Osteoblast (primary cell): ENCODE measurements around the gene UBR3. TPM values are rescaled to one million over a fixed set of nuclear protein-coding genes. Genes with fewer than 3 reads are reported as not detected.

Experiments
- DNase-seq: peaks from one replicate; pipeline ENCODE4 v3.0.0; 2011; ENCODE audit warnings: low spot score, mixed read lengths; ENCODE audit not compliant: insufficient read length; ENCODE audit errors: missing footprints
- H2AFZ ChIP-seq: 2 replicates; pipeline ENCODE4 v1.6.0; 2011; ENCODE audit warnings: mild to moderate bottlenecking, low read length
- H3K27ac ChIP-seq: 2 replicates; pipeline ENCODE4 v1.5.1; 2011; ENCODE audit warnings: mild to moderate bottlenecking, low read depth, low read length, moderate library complexity
- H3K27me3 ChIP-seq: 2 replicates; pipeline ENCODE4 v1.6.0; 2012; ENCODE audit warnings: mild to moderate bottlenecking, control low read depth, inconsistent platforms, low read length, moderate library complexity; ENCODE audit not compliant: insufficient read depth
- H3K36me3 ChIP-seq: 2 replicates; pipeline ENCODE4 v1.5.1; 2011; ENCODE audit warnings: mild to moderate bottlenecking, low read length, control low read depth, moderate library complexity; ENCODE audit not compliant: insufficient read depth
- H3K4me1 ChIP-seq: 2 replicates; pipeline ENCODE4 v1.5.1; 2011; ENCODE audit warnings: mild to moderate bottlenecking, low read length, control low read depth, moderate library complexity; ENCODE audit not compliant: insufficient read depth
- H3K4me2 ChIP-seq: 2 replicates; pipeline ENCODE4 v1.6.0; 2011; ENCODE audit warnings: mild to moderate bottlenecking, low read length; ENCODE audit not compliant: insufficient read depth
- H3K4me3 ChIP-seq: fragments of 200-600 bp; sonication (generic); 3 replicates; pipeline ENCODE4 v1.5.1; 2012; ENCODE audit warnings: mild to moderate bottlenecking, low read length, inconsistent platforms; ENCODE audit not compliant: insufficient read depth
- H3K79me2 ChIP-seq: 2 replicates; pipeline ENCODE4 v1.6.0; 2012; ENCODE audit warnings: mild to moderate bottlenecking, low read length, control low read depth, inconsistent platforms; ENCODE audit not compliant: insufficient read depth
- H3K9me3 ChIP-seq: 2 replicates; pipeline ENCODE4 v1.5.1; 2011; ENCODE audit warnings: low read depth, low read length, control low read depth
- H4K20me1 ChIP-seq: 2 replicates; pipeline ENCODE4 v1.6.0; 2012; ENCODE audit warnings: mild to moderate bottlenecking, low read length, control low read depth; ENCODE audit not compliant: insufficient read depth
- CTCF ChIP-seq: IDR thresholded peaks from 2 replicates; pipeline ENCODE4 v1.5.1; 2011; ENCODE audit warnings: mild to moderate bottlenecking, low read depth, low read length, moderate library complexity; ENCODE audit errors: extremely low read depth
- total RNA-seq: library from RNA; depleted of rRNA; stranded (reverse); fragments of >200 nt; gene quantifications from 2 replicates; pipeline ENCODE4 v1.2.3, GENCODE V29; 2012

UBR3 gene
- total RNA-seq, 1 donor = 42.7 TPM

- H3K4me1 ChIP-seq = peaks cover 54% of the 10 kb centered on the region
- H2AFZ ChIP-seq = no peak overlapping the region
- H3K9me3 ChIP-seq = no peaks in the 10 kb centered on the region
- no peaks in the 10 kb centered on the region for H3K27me3 ChIP-seq
- peak overlapping the region; percentile 98 for H3K4me2 ChIP-seq
- peak overlapping the region; percentile 24 for H3K27ac ChIP-seq
- no peak overlapping the region for H3K4me3 ChIP-seq
- DNase-seq = peak; percentile 47
- H3K36me3 ChIP-seq = peaks cover 12% of the 10 kb centered on the region
- H3K79me2 ChIP-seq = peaks cover 43% of the 10 kb centered on the region
- no peak for TF ChIP-seq CTCF
- peaks cover 2% of the 10 kb centered on the region for H4K20me1 ChIP-seq
Observed at GRCh38 chr2:169822785-169823392, 4.4 kb upstream of the UBR3 start.

- Histone ChIP-seq H3K4me3 (peak overlapping the region; percentile 90), H3K4me2 (peak overlapping the region; percentile 98), H3K4me1 (peaks cover 49% of the 10 kb centered on the region), H3K27ac (peak overlapping the region; percentile 70), H4K20me1 (peaks cover 13% of the 10 kb centered on the region), H3K27me3 (no peaks in the 10 kb centered on the region), H3K79me2 (peaks cover 46% of the 10 kb centered on the region), H2AFZ (peak overlapping the region; percentile 83), H3K36me3 (peaks cover 3% of the 10 kb centered on the region), H3K9me3 (no peaks in the 10 kb centered on the region)
- peak; percentile 10 for DNase-seq
- TF ChIP-seq CTCF = no peak
Observed at GRCh38 chr2:169823996-169824372, 3.3 kb upstream of the UBR3 start.

- H3K27ac ChIP-seq = peak within 1 kb of the TSS; percentile 70
- peak; percentile 95 for DNase-seq
- H3K79me2 ChIP-seq = peaks cover 53% of the 10 kb centered on the region
- peak within 1 kb of the TSS; percentile 83 for H2AFZ ChIP-seq
- peaks cover 19% of the 10 kb centered on the region for H4K20me1 ChIP-seq
- H3K9me3 ChIP-seq = no peaks in the 10 kb centered on the region
- peak within 1 kb of the TSS; percentile 98 for H3K4me2 ChIP-seq
- H3K27me3 ChIP-seq = no peaks in the 10 kb centered on the region
- H3K4me3 ChIP-seq = peak within 1 kb of the TSS; percentile 90
- H3K36me3 ChIP-seq = peaks cover 2% of the 10 kb centered on the region
- TF ChIP-seq CTCF = peak; percentile 74
- peaks cover 44% of the 10 kb centered on the region for H3K4me1 ChIP-seq
Observed at GRCh38 chr2:169824373-169825333, 2.6 kb upstream of the UBR3 start, which contains the start of gene METTL5. Gene METTL5, minus strand, starts transcription at chr2:169824905. Its CDS starts 308 bp downstream, at chr2:169824597.
